ENCODE measurements around the gene NABP1.
"Not testable (repeated sequence)": the region's sequence is repeated elsewhere in the genome, so short reads cannot be mapped to it uniquely, and the experiment has no call there.

NABP1 gene

GRCh38 chr2:191641609-191642008 lies 36.3 kb upstream of the NABP1 start:
- H3K4me3 ChIP-seq (ENCODE audit: low read depth, low read length): no peak overlapping the region
- no peak for TF ChIP-seq CTCF (IDR thresholded peaks at IDR 0.05; ENCODE audit: low read depth, low read length)
- no peak for DNase-seq (ENCODE audit: low read depth, low spot score)
- in situ Hi-C loops (cut with HindIII; ENCODE audit: low sequenced_read_pairs): no loop called here

- no peak for TF ChIP-seq CTCF (IDR thresholded peaks at IDR 0.05; ENCODE audit: low read depth, low read length)
- in situ Hi-C loops (cut with HindIII; ENCODE audit: low sequenced_read_pairs): no loop called here
- DNase-seq (ENCODE audit: low read depth, low spot score): no peak
- H3K4me3 ChIP-seq (ENCODE audit: low read depth, low read length): no peak overlapping the region
Measured at GRCh38 chr2:191642541-191642940, 35.4 kb upstream of the NABP1 start.

- in situ Hi-C loops (cut with HindIII; ENCODE audit: low sequenced_read_pairs): no loop called here
- no peak for DNase-seq (ENCODE audit: low read depth, low spot score)
- TF ChIP-seq CTCF (IDR thresholded peaks at IDR 0.05; ENCODE audit: low read depth, low read length): no peak
- H3K4me3 ChIP-seq (ENCODE audit: low read depth, low read length): no peak overlapping the region
Measured at GRCh38 chr2:191643429-191643828, 34.5 kb upstream of the NABP1 start.

GRCh38 chr2:191644613-191645012 lies 33.3 kb upstream of the NABP1 start:
- in situ Hi-C loops (cut with HindIII; ENCODE audit: low sequenced_read_pairs); H3K4me3 ChIP-seq (ENCODE audit: low read depth, low read length); DNase-seq (ENCODE audit: low read depth, low spot score): not testable (repeated sequence)

GRCh38 chr2:191645032-191645431 lies 32.9 kb upstream of the NABP1 start:
- in situ Hi-C loops (cut with HindIII; ENCODE audit: low sequenced_read_pairs): no loop called here
- TF ChIP-seq CTCF (IDR thresholded peaks at IDR 0.05; ENCODE audit: low read depth, low read length): no peak
- no peak for DNase-seq (ENCODE audit: low read depth, low spot score)
- no peak overlapping the region for H3K4me3 ChIP-seq (ENCODE audit: low read depth, low read length)

GRCh38 chr2:191645434-191646162 lies 32.3 kb upstream of the NABP1 start:
- in situ Hi-C loops (cut with HindIII; ENCODE audit: low sequenced_read_pairs): no loop called here
- no peak for DNase-seq (ENCODE audit: low read depth, low spot score)
- no peak for TF ChIP-seq CTCF (IDR thresholded peaks at IDR 0.05; ENCODE audit: low read depth, low read length)
- no peak overlapping the region for H3K4me3 ChIP-seq (ENCODE audit: low read depth, low read length)

GRCh38 chr2:191646163-191646902 lies 31.6 kb upstream of the NABP1 start:
- no peak for DNase-seq (ENCODE audit: low read depth, low spot score)
- TF ChIP-seq CTCF (IDR thresholded peaks at IDR 0.05; ENCODE audit: low read depth, low read length): no peak
- in situ Hi-C loops (cut with HindIII; ENCODE audit: low sequenced_read_pairs): no loop called here
- no peak overlapping the region for H3K4me3 ChIP-seq (ENCODE audit: low read depth, low read length)
